Measurements from ENCODE around the gene DBNDD1. TPM values are rescaled to one million over a fixed set of nuclear protein-coding genes. Genes with fewer than 3 reads are reported as not detected.

The DBNDD1 gene
- total RNA-seq, 1 donor from 2014 or later = 4.6 TPM

DNA sequence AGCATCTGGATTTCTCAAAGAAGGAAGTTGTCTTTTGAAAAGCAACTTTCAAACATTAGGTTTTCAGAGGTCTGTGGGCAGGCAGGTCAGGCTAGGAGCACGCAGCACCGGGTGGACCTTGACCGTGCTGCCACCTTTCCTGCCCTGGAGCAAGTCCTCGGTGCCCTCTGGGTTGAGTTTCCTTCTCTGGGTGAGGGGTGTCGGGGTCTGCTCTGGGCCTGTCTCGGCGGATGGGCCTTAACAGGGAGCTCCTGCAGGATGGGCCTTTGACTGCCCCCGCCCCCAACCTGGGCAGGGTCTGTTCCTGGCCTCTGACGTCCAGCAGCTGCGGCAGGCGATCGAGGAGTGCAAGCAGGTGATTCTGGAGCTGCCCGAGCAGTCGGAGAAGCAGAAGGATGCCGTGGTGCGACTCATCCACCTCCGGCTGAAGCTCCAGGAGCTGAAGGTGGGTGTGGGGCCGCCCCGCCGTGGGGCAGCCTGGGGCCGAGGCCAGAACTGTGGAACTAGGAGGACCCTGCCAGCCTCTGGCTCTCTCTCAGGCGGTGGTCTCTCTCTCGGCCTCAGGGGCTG is 62.0 kb downstream of the DBNDD1 start:
- intact Hi-C loops (cut with micrococcal nuclease) = no loop called here
- TF ChIP-seq, protein P1, sequence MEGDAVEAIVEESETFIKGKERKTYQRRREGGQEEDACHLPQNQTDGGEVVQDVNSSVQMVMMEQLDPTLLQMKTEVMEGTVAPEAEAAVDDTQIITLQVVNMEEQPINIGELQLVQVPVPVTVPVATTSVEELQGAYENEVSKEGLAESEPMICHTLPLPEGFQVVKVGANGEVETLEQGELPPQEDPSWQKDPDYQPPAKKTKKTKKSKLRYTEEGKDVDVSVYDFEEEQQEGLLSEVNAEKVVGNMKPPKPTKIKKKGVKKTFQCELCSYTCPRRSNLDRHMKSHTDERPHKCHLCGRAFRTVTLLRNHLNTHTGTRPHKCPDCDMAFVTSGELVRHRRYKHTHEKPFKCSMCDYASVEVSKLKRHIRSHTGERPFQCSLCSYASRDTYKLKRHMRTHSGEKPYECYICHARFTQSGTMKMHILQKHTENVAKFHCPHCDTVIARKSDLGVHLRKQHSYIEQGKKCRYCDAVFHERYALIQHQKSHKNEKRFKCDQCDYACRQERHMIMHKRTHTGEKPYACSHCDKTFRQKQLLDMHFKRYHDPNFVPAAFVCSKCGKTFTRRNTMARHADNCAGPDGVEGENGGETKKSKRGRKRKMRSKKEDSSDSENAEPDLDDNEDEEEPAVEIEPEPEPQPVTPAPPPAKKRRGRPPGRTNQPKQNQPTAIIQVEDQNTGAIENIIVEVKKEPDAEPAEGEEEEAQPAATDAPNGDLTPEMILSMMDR (IDR thresholded peaks at IDR 0.05; ENCODE audit: borderline replicate concordance) = no peak
- Histone ChIP-seq H3K27ac (replicated peaks) (peak overlapping the region; percentile 38), H3K4me3 (peak overlapping the region; percentile 43), H3K36me3 (peaks cover 56% of the 10 kb centered on the region), H3K9me3 (replicated peaks) (no peaks in the 10 kb centered on the region), H3K4me1 (no peaks in the 10 kb centered on the region), H3K27me3 (ENCODE audit: low read depth) (no peaks in the 10 kb centered on the region)
- no peak for DNase-seq

DNA sequence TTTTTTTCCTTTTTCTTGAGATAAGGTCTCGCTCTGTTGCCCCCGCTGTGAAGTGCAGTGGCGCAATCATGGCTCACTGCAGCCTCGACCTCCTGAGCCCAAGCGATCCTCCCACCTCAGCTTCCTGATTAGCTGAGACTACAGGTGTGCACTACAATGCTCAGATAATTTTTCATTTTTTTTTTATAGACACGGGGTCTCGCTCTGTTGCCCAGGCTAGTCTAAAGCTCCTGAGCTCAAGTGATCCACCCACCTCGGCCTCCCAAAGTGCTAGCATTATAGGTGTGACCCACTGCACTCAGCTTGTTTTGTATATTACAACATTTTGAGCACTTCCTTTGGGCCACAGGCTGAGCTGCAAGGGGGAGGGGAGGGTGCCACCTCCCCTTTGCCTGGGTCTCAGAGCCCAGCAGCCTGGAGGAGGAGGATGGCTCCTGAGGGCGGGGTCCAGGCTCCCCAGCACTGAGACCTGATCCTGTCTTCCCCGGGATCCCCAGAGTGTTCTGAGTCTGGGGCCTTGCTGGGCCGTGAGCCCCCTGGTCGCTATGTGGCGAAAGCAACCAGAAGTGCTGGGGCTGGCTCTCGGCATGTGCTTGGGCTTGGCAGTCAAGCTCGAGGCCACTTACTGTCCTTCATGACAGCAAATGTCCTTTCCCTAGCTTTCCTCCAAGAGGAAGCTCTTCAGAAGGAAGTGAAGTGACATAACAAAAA is 62.6 kb downstream of the DBNDD1 start:
- DNase-seq = no peak
- Histone ChIP-seq H3K4me1 (no peaks in the 10 kb centered on the region), H3K27me3 (ENCODE audit: low read depth) (no peaks in the 10 kb centered on the region), H3K9me3 (replicated peaks) (no peaks in the 10 kb centered on the region), H3K27ac (replicated peaks) (peak overlapping the region; percentile 36), H3K4me3 (peak overlapping the region; percentile 43), H3K36me3 (peaks cover 50% of the 10 kb centered on the region)
- intact Hi-C loops (cut with micrococcal nuclease) = no loop called here
- TF ChIP-seq, protein P1 (IDR thresholded peaks at IDR 0.05; ENCODE audit: borderline replicate concordance) = no peak

DNA sequence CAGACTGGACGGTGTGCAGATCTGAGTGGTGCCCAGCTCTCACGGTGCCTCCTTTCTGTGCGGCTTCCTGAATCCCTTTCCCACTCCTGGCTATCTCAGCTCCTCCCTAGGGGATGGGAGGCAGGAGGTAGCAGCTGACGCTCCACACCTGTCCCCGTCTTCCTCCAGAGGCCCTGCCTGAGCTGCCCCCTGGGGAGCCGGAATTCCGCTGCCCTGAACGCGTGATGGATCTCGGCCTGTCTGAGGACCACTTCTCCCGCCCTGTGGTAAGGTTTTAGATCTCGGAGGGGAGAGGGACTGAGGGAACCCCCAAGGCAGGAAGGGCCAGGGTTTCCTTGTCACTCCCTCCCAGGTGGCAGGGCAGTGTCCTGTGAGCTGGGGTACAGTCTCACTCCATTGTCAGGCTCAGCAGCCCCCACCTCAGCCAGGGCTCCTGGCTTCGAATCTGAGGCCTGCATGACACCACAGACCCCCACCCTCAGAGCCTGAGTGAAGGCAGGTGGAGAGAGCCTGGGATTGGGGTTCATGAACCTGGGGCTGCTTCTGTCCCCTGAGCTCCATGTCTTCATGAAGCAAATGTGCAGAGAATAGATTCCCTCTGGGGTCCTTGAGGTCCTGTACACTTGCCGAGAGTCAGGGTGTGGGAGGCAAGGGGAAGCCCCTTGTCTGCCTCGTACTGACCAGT is 64.1 kb downstream of the DBNDD1 start:
- Histone ChIP-seq H3K4me1 (no peaks in the 10 kb centered on the region), H3K27me3 (ENCODE audit: low read depth) (no peaks in the 10 kb centered on the region), H3K27ac (replicated peaks) (no peak overlapping the region), H3K4me3 (no peak overlapping the region), H3K36me3 (peaks cover 38% of the 10 kb centered on the region), H3K9me3 (replicated peaks) (no peaks in the 10 kb centered on the region)
- TF ChIP-seq, protein P1 (IDR thresholded peaks at IDR 0.05; ENCODE audit: borderline replicate concordance) = no peak
- DNase-seq = no peak
- intact Hi-C loops (cut with micrococcal nuclease) = no loop called here

Other genes starting within 250 kb of the DBNDD1 start
- gene FANCA, start 202.8 kb downstream of the DBNDD1 start, total RNA-seq = 2.4 TPM
- 1.2 TPM for gene SPIRE2, start 191.0 kb downstream of the DBNDD1 start, total RNA-seq
- 82.6 TPM for gene TCF25, start 145.9 kb downstream of the DBNDD1 start, total RNA-seq
- gene MC1R, start 100.6 kb downstream of the DBNDD1 start, total RNA-seq = 1.2 TPM
- gene TUBB3, start 96.1 kb downstream of the DBNDD1 start, total RNA-seq = 2.1 TPM
- 44.7 TPM for gene DEF8, start 70.7 kb downstream of the DBNDD1 start, total RNA-seq
- gene PRDM7, start 57.9 kb upstream of the DBNDD1 start, total RNA-seq = not detected